Pons (tissue), 1 donor: ENCODE data around the gene FZD10.

Source experiments
- DNase-seq: peaks from one replicate; pipeline ENCODE4 v3.0.0-alpha.2; 2016; ENCODE audit warnings: low spot score

FZD10 gene

DNA sequence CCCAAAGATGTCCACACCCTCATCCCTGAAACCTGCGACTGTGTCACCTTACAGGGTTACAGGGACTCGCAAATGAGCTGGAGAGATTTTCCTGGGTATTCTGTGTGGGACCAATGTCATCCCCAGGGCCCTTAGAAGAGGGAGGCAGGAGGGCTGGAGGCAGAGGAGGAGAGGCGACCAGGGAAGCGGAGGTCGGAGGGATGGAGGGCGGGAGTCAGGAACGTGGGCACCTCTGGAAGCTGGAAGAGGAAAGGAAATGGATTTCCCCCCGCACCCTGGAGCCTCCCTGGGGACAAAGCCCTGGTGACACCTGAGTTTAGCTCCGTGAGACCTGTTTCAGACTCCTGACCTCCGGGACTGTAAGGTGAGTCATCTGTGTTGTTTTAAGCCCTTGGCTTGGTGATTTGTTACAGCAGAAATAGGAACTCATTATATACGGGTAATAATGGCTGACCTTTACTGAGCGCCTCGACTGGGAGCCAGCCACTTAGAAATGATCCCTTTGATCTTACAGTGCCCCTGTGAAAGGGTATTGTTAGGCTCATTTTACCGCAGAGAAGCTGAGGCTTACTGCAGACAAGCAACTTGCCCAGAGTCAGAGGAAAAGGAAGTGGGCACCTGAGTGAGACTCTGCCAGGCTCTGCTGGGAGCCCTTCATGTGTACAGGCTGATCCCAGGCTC is 29.3 kb upstream of the FZD10 start:
- DNase-seq, result no peak

DNA sequence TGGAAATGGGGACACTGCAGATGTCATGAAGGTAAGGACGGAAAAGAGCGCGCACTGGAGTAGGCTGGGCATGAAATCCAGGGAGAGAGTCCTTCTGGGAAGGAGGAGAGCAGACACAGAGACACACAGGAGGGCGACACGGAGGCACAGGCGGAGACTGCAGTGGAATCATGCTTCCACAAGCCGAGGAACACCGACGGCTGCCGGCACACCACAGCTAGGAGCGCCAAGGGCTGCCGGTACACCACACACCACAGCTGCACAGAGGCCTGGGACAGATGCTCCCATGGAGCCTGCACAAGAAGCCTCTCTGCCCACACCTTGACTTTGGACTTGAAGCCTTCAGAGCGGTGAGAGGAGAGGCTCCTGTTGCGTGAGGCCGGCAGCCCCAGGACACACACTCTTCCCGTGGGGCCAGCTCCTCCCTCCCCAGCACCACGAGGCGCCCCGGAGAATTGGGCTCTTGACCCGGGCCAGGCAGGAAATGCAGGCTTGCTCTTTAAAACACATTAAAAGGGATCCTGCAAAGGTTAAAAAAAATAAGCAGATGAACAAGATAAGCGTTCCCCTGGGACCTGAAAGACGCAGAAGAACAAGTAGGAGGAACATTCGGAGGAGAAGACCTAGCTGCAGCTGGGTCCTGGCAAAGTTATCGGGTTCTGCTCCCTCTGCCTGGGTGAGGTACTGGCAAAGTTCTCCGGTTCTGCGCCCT is 28.3 kb upstream of the FZD10 start:
- DNase-seq, result no peak

DNA sequence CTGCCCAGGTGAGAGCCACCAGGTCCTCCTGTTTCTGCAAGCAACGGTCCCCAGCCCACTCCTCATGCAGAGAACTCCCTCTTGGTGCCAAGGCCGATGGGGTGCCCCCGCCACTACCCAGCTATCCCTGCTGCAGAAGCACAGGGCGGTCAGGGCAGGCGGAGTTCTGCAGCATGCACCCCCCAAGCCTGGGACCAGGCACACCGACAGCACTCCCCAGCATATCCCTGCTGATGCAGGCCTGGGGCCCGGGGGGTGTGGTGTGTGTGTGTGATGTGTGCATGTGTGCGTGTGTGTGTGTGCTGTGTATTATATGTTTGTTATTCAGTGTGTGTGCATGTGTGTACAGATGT is 27.7 kb upstream of the FZD10 start:
- no peak for DNase-seq

DNA sequence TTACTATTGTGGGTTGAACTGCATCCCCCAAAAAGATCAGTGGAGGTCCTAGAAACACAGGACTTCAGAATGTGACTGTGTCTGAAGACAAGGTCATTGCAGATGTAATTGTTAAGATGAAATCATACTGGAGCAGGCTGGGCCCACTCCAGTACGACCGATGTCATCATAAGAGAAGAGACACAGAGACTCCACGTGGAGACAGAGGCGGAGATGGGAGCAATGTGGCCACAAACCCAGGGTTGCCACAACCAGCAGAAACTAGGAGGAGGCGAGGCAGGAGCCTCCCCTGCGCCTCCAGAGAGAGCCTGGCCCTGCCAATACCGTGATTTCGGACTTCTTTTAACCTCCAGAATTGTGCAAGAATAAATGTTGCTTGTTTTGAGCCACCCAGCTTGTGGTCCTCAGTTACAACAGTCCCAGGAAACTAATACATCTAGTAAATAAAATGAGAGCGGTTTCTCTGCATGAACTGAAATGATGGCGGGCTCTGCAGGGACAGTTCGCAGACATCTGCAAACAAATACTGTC is 25.7 kb upstream of the FZD10 start:
- no peak for DNase-seq

DNA sequence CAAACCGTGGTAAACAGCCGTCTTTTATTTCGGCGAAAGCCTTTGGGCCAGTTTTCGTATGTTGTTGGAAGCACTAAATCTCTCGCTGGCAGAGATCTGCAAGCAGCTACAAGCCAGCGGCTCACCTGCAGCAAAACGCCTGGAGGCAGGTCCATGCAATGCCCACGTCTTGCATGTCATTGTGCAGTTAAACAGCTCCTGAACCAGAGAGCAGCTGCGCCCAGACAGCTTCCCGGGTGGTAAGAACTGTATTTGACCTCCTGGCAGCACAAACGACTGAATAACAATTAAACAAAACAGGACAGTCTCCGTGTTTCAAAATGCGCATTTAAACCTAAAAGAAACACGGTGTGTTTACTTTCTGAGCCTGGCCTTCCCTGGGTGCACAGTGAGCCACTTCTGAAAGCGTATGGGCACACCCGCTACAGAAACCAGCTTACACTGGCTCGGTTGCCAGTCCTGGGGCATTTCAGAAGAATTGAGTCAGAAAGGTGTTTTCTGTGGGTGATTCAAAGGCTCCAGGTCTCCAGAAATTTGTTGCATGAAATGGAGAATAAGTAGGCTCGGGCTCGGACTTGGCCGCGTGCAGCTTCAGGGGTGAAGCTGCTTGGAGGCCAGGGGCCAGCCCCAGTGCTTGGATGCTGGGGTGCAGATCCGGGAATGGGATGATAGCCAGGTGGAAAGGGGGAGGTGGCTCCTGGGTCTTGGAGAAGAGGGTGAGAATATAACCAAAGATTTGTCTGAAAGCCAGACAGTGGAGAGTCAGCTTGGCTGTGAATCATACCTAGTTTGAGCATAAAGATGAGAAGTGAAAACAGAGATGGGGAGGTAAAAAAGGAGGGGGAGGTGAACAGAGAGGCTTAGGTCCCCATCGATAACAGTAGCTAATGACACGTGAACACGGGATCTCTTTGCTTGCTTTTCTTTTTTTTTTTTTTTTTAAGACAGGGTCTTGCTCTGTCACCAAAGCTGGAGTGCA is 24.9 kb upstream of the FZD10 start:
- no peak for DNase-seq

DNA sequence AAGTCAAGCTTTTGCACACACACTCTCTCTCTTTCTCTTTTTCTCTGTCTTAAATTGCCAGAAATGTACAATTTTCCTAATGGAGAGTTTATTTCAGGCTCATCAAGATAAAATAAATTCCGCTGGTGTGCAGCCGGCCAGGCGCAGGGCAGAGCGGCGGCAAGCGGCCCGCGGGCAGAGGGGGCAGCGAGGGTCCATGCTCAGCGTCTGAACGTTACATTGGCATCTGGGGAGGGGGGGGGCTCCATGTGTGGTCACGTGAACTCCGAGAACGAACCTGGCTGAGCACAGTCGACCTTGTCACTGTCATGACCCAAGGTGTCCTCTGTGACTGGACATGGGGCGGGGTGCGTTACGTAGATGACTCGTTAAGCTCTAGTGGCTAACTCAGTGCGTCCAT is 23.8 kb upstream of the FZD10 start:
- no peak for DNase-seq

DNA sequence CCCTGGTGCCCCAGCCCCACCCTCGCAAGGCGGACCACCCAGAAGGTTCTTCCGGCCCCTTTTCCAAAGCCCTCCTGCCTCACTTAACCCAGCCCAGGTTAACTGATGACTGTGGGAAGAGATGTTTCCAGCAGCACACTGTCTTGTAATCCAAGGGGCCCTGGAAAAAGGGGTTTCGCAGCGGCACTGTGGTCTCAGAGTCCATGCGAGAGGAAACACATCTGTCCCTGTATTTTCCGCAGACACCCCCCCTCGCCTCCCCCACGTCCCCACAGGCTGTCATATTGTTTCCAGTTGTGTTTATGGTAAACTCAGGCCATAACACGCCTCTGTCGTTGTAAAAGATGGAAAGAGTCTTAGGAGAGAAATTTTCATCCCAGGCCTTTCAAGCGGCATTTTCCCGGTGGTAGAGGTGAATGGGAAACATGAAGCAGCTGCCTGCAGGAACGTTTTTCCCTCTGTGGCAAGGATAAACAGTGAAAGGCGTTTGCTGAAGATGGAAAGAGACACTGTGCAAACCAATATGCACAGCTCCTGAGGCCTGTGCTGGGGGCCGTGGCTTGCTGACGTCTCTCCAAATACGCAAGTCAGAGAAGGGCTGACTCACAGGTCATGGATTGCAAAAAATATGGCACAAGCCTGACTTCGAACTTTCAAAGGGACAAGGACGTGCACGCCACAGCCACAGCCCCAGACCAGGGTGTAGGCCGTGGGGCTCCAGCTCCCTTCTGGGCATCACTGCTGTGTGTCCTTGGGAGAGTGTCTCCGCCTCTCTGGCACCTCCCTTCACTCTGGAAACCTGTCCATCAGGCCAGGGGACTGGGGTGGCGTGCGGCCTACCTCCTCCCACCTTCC is 22.5 kb upstream of the FZD10 start:
- DNase-seq, result no peak

DNA sequence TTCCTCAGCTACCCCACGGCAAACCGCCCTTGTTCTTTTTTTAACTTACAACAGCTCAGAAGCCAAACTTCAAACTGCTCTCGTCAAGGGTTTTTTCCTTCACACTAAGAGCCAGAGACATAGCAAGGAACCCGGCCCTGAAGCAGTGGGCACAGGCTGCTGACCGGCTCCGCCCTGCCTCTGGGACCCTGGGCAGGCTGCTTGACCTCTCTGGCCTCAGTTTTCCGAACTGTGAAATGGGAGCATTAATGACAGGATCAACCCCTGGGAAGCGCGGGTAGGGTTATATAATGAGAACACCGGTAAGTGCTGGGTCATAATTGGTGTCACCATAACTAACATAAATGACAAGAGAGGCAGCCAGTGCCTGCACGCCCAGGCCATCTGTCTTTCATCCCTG is 21.2 kb upstream of the FZD10 start:
- no peak for DNase-seq

DNA sequence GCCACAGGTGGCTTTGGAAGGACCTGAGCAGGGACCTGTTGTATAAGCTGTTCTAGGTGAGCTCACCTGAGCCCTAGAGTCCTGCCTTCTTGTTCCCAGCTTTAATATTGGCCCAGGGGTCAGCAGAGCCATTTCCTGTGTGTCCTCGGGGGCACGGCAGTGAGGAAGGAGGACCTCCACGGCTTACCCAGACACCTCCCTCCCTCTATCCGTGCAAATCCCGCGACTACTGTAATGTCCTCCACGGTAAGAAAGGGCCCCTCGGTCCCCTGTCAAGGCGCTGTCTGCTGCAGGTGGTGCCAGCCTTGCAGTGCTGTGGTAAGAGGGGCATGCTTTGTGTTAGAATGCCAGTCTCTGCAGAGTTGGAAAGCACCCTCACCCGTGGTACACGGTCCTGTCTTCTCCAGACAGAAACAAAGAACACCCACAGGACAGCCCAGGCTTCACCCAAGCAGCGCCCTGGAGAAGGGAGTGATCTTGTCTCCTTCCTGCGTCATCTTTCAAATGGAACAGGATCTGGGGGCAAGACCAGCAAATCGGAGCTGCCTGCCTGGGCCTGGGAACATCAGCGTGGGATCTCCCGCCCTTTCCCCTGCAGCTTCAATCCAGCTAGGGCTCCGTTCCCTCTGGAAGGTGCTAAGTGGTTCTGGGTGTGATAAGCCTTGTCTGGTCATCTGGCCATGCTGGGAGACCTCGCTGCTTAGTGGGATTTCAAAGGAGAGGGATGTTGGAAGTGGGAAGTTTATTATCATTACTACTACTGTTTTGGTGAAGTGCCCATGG is 20.2 kb upstream of the FZD10 start:
- no peak for DNase-seq

DNA sequence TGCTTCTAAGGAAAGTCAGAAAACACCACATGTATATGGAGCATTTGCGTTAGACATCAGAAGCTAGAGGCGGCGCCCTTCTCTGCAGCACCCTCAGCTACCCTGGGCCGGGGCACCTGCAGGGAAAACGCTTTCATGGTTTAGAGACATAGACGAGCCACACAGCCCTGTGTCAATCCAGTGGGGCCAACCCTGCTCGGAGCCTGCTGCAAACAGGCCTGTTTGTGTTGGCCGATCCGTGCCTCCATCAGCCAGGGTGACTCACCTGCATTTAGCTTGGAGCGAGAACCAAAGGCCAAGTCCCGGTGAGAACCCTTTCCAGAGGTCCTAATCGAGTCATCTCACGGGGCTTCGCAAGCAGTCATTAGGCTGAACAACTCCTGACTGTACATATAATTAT is 19.5 kb upstream of the FZD10 start:
- DNase-seq, result no peak

DNA sequence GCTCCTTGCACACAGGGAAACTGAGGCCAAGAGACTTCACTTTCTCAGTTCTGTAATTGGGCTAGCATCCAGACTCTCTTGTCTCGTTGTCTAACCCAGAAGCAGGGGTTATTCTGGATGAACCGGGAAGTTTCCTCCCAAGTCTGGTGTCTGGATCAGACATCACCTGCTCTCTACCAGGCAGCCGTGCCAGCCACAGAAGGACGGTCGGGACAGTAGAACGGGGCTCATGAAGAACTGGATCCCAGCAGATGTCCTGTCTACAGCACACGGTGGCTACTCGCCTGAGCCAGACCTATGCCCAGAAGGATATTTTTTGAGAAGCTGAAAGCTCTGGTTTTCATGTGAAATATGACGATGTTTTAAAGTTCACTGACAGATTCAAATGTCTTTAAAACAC is 19.1 kb upstream of the FZD10 start:
- no peak for DNase-seq

DNA sequence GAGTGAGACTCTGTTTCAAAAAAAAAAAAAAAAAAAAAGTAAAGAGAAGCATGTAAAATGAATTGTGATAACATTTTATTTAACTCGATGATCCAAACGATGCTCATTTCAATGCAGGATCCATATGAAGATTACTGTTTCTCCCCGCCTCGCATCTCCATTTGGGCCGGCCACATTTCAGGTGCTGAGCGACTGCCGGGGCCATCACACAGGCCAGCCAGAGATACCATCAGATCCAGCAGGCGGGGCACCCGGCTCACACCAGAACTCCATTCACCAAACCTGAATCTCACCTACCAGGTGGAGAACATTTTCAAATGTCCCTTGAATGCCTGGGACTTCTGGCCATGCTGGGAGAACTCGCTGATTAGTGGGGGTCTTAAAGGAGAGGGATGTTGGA is 18.0 kb upstream of the FZD10 start:
- DNase-seq, result no peak

DNA sequence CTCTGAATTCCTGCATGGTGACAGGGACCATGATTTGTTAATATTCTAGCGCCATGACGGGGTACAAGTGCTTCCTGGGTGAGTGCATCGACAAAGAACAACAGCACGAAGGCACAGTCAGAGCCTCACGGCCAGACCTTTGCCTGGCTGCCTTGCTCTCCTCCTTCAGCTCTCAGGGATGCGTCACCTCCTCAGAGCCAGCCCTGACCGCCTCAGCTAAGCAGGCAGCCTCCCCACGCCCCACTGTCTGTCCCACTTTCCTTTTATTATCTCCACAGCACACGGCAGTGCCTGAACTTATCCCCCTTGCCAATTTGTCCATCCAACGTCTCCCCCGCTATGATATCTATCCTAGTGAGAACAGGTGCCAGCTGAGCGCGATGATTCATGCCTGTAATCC is 16.5 kb upstream of the FZD10 start:
- DNase-seq, result no peak

DNA sequence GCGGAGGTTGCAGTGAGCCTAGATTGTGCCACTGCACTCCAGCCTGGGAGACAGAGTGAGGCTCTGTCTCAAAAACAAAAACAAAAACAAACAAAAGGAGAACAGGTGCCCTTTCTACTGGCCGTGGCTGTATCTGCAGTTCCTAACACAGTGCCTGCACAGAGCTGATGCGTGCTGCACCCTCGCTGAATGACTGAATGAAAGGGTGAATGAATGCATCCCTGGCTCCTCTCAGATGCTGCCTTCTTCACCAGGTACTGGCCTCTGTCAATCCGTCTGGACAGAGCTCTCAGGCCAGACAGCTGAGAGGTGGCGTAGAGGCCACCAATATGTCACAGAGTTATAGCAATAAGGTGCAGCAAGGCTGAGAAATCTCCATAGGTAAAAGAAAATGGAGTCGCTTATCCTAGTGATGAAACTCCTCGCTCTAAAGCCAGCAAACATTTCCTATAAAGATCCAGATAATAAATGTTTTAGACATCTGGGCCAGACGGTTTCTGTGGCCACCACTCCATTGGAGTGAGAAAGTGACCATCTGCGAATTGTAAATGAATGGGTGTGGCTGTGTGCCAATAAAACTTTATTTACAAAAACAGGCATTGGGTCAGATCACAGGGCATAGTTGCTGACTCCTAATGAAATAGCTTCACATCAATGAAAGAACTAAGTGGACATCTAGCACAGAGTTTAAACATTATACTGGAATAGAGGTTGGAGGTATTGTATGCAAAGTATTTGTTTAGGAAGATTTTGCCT is 15.9 kb upstream of the FZD10 start:
- DNase-seq, result no peak

DNA sequence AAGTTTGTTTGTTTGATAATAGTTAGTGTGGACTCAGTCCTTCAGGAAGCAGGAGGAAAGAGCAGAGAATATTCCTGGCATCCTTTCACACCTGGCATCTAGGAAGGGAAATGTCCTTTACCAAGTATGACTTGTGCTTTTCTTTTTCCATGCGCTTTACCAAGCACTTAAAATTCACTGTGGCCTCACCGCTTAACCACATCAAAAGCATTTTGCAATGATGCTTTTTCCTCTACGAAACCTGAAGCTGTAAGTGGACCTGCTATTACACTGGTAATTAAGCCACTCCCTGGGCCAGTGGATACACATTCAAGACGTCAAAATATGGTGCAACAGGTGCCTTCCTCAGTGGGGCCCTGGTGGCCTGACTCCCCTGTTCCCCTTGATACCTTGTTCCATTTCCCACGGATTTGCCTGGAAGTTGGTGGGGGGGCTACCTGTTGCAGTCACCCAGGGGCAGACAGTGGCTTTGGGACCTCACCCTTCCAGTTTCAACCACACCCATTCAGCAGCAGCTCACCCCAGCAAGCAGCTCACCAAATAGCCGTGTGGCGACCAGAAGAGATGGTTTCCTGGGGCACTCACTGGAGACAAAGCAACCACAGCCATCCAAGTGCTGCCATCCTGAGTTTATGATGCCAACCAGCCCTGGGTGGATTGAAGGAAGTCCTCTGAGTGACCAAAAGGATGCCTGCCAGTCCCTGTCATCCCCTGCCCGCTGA is 14.2 kb upstream of the FZD10 start:
- no peak for DNase-seq

DNA sequence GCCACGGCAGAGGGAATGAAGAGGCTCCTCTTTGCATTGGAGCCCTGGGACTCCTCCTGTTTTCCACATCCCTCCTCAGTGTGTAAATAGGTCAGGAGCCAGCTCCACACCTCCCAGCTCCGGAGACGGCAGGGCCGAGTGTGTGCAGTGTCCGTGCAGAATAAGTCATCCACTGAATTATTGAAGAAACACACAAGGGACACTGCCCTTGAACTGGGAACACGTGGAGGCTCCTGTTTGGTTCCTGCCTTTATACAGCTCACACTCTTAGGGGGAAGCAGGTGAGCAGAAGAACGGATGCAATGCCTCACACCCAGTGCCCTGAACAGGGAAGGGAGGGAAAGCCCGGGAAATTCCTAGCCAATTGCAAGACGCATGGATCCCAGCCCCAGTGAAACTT is 10.4 kb upstream of the FZD10 start:
- no peak for DNase-seq

DNA sequence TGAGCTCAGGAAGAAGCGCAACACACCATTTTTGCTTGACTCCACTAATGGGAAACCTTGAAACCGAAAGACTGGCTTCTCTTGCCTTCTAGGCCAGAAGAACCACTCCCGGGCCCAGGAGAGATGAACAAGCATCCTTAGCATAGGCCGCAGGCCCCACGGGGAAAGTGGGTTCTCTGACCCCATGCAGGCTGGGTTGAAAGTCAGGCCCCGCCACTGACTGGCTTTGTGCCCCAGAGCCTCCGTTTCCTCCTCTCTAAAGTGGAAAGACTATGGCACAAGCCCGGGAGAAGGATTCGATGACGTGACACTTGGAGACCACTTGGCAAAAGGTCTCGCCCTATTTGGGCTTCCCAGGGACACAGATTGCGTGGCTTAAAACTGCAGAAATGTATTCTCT is 9.9 kb upstream of the FZD10 start:
- no peak for DNase-seq

DNA sequence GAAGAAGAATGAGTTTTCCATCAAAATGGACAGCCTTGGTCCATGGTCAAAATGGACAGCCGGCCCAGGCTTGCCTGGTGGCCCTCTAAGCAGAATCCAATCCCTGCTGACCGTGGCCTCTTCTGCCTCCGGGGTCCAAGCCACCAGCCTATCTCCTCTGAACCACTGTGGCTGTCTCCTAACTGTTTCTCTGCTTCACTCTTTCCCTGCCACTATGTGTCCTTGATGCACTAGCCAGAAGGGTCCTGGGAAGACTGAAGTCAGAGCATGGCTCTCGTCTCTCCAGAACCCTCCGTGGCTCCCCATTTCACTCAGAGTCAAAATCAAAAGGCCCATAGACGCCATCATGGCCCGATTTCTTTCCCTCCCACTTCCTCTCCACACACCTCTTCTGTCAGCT is 8.5 kb upstream of the FZD10 start:
- no peak for DNase-seq

DNA sequence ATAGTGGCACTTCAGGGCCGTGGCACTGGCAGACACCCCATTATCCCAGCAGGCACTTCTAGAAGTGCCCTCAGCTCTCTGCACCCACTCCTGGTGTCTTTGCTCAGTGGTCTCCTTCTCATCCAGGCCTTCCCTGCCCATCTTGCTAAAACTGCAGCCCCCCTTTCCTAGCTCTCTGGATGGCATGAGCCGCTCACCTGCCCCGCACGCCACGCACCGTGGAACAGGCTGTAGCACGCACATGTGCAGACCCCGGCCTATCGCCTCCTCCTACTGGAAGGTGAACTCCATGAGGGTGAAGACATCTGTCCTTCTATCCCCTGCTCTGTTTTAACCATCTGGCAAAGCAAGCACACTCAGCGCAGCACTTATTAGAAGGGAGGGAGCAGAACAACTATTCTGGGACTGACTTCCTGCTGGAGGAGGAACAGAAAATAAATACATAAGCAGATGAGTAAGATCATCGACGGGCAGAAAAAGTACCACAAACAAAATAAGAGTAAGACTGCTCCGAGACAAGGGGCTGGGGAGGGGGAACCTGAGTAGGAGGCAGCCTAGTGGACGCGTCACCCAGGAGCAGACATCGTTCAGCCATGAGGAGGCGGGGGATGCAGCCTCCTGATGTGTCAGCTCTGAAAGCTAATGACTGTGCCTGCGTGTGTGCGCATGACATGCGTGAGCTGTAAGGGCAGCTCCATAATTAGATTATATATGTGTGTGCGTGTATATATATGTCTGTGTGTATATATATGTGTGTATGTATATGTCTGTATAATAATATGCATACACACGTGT is 7.8 kb upstream of the FZD10 start:
- no peak for DNase-seq
